Endometrial microvascular endothelial cells (primary cell): ENCODE measurements around the gene PACS1. TPM values are rescaled to one million over a fixed set of nuclear protein-coding genes. Genes with fewer than 3 reads are reported as not detected.
"Not testable (repeated sequence)": the region's sequence is repeated elsewhere in the genome, so short reads cannot be mapped to it uniquely, and the experiment has no call there.

Experiments used
- in situ Hi-C: cut with HindIII; loops from 2 replicates; pipeline ENCODE4 v1.10.0; 2017; ENCODE audit warnings: low sequenced_read_pairs, low pct_unique_long_range_greater_than_20kb; ENCODE audit errors: inconsistent ontology term
- total RNA-seq: library from RNA; depleted of rRNA; stranded (reverse); fragments of >200 nt; gene quantifications from one replicate; pipeline ENCODE4 v1.2.3, GENCODE V29; 2015; ENCODE audit errors: inconsistent ontology term

Gene PACS1
- total RNA-seq, 1 donor from 2014 or later, result 17.7 TPM

GRCh38 chr11:66274219-66274618, 204.1 kb downstream of the PACS1 start:
- in situ Hi-C loops, result no loop called here

- in situ Hi-C loops, result no loop called here
Measured at GRCh38 chr11:66275396-66275795, 205.3 kb downstream of the PACS1 start.

DNA sequence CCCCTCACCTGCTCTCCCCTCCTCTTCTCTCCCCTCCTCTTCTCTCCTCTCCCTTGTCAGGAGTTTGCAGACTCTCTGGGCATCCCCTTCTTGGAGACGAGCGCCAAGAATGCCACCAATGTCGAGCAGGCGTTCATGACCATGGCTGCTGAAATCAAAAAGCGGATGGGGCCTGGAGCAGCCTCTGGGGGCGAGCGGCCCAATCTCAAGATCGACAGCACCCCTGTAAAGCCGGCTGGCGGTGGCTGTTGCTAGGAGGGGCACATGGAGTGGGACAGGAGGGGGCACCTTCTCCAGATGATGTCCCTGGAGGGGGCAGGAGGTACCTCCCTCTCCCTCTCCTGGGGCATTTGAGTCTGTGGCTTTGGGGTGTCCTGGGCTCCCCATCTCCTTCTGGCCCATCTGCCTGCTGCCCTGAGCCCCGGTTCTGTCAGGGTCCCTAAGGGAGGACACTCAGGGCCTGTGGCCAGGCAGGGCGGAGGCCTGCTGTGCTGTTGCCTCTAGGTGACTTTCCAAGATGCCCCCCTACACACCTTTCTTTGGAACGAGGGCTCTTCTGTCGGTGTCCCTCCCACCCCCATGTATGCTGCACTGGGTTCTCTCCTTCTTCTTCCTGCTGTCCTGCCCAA, 206.0 kb downstream of the PACS1 start:
- in situ Hi-C loops, result no loop called here

DNA sequence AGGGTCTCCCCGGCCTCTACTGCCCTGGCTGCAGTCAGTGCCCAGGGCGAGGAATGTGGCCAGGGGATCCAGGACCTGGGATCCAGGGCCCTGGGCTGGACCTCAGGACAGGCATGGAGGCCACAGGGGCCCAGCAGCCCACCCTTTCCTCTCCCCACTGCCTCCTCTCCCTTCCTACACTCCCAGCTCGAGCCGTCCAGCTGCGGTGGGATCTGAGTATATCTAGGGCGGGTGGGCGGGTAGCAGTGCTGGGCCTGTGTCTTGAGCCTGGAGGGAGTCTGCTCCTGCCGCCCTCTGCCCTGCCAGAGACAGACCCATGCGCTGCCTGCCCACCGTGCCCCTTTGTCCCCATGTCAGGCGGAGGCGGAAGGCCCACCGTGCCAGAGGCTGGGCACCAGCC, 206.5 kb downstream of the PACS1 start:
- in situ Hi-C loops, result not testable (repeated sequence)

DNA sequence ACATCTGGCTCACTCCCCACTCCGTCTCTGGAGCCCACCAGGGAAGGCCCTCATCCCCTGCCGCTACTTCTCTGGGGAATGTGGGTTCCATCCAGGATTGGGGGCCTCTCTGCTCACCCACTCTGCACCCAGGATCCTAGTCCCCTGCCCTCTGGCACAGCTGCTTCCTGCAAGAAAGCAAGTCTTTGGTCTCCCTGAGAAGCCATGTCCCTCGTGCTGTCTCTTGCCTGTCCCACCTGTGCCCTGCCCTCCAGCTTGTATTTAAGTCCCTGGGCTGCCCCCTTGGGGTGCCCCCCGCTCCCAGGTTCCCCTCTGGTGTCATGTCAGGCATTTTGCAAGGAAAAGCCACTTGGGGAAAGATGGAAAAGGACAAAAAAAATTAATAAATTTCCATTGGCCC, 207.0 kb downstream of the PACS1 start:
- in situ Hi-C loops, result not testable (repeated sequence)

DNA sequence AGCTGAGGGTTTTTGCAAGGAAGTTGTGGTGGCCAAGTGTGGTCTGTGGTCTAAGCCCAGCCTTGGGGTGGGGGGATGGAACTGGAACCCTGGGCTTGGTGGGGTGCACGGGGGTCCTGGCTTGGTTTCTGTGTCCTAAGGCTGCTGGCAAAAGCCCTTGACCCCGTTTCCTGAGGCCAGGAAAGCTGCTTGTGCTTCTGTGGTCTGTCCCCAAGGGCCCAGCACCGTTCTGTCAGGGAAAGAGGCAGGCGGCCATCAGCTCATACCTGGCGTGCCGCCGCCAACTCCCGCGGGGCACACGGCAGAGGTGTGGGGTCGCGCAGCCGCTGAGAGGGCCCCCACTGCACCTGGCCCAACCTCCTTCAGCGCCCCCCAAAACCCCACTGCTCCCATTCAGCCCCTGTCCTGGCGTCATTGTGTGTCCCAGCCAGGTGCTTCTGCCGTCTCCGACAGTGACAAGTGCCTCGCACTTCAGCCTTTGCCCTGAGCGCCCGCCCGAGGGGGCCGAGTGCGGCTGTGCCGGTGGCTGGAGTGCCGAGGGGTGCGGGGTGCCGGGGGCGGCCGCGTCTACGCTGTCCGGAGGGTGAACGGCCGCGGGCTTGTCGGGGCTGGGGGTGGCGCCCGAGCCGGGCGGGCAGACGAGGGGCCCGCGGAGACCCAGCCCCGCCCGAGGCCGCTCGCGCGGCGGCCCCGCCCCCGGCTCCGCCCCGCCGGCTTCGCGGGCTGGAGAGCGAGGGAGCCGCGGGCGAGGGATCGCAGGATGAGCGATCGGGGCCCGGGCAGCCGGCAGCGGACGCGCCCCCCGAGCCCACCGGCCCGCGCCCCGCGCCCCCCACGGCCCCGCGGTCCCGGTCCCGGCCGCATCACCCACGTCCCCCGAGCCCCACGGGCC, 207.6 kb downstream of the PACS1 start, which contains the start of gene CNIH2:
Gene CNIH2, plus strand, starts transcription at position 705 of the 892 bp plus-strand sequence. CDS start 282 bp downstream, outside the sequence.
- in situ Hi-C loops, result no loop called here

- in situ Hi-C loops, result no loop called here
Measured at GRCh38 chr11:66278363-66279091, 208.5 kb downstream of the PACS1 start.

DNA sequence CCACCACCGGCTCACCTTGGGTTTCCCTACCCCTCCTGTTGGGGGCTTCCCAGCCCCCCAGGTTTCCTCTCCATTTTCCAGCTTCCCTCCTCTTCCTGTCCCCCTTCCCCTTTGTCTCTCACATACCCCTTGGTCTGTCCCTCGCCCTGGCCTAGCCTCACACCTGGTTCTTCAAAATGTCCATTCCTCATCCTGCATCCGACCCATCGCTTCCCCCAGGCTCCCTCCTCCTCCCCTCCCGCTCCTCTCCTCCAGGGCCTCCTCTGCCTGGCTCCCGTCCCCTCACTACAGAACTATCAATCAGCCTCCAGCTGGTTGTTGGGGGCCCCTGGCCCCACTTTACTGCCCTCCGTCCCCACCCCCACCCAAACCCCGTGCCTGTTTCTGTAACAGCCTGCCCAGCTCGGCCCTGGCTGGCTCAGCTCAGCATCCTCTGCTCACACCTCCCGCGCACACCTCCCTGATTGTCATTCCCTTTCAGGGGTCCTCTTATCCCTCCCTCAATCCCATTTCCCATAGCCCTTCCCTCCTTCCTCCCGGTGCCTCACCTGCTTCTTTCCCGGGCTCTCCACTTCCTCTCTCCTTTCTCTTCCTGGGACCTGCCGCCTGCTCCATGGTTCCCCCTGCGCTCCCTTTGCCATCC, 209.1 kb downstream of the PACS1 start:
- in situ Hi-C loops, result no loop called here

DNA sequence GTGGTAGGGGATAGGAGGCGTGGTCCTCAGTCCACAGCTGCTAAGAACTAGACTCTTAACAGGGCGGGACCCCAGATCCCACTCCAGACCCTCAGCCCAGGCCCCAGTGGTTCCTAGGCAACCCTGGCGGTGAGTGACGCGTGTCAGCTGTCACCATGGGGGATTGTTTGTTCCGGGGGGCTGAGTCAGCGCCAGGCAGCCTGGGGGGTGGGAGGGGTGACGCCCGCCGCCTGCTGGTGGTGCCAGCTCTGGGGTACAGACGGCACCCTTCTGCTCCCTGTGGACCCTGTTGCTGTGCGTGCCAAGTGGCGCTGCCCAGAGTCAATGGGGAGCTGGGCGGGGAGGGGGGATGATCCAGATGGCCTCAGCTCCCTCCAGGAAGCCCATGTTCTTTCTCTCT, 210.4 kb downstream of the PACS1 start:
- in situ Hi-C loops, result no loop called here

DNA sequence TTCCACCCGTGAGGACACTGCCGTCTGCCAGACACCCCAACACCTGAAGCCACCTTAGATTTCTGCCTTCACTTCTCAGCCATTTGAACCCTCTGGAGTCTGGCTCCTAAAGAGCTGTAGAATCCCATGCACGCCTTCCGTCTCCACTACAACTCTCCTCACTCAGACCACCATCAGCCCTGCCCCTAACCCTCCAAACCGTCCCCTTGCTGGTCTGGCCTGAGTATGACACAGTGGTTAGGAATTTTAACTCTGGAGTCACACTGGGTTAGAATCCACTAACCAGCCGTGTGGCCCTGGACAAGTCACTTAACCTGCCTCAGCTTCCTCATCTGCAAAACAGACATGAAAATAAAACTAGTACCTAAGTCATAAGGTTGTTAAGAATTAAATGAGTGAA, 210.9 kb downstream of the PACS1 start:
- in situ Hi-C loops, result no loop called here

GRCh38 chr11:66281776-66282467, 211.8 kb downstream of the PACS1 start:
- in situ Hi-C loops, result no loop called here

- in situ Hi-C loops, result no loop called here
Measured at GRCh38 chr11:66282468-66283455, 212.7 kb downstream of the PACS1 start.

- in situ Hi-C loops, result no loop called here
Measured at GRCh38 chr11:66283461-66284105, 213.5 kb downstream of the PACS1 start.

- in situ Hi-C loops, result no loop called here
Measured at GRCh38 chr11:66284526-66285078, 214.5 kb downstream of the PACS1 start.

GRCh38 chr11:66285250-66285947, 215.3 kb downstream of the PACS1 start:
- in situ Hi-C loops, result no loop called here

- in situ Hi-C loops, result no loop called here
Measured at GRCh38 chr11:66286699-66287098, 216.6 kb downstream of the PACS1 start.
